GM19372 (cell line): ENCODE measurements around the gene ABHD6.
"Not testable (repeated sequence)": the region's sequence is repeated elsewhere in the genome, so short reads cannot be mapped to it uniquely, and the experiment has no call there.

Experiments
- ATAC-seq: cut with Tn5 transposase; IDR thresholded peaks from one replicate; pipeline ENCODE4 v1.9.1; 2021; ENCODE audit warnings: mild to moderate bottlenecking, low read depth, moderate library complexity; ENCODE audit not compliant: unreplicated experiment

The ABHD6 gene

GRCh38 chr3:58271901-58272501 lies 34.4 kb downstream of the ABHD6 start:
- ATAC-seq = no peak

GRCh38 chr3:58272891-58273290 lies 35.3 kb downstream of the ABHD6 start:
- ATAC-seq = no peak

GRCh38 chr3:58273362-58273761 lies 35.8 kb downstream of the ABHD6 start:
- not testable (repeated sequence) for ATAC-seq

- no peak for ATAC-seq
Observed at GRCh38 chr3:58274027-58274614, 36.5 kb downstream of the ABHD6 start.

- ATAC-seq = no peak
Observed at GRCh38 chr3:58281069-58281468, 43.5 kb downstream of the ABHD6 start.

- no peak for ATAC-seq
Observed at GRCh38 chr3:58285334-58285733, 47.7 kb downstream of the ABHD6 start.

- ATAC-seq = no peak
Observed at GRCh38 chr3:58287354-58287753, 49.8 kb downstream of the ABHD6 start.

- no peak for ATAC-seq
Observed at GRCh38 chr3:58288011-58288728, 50.6 kb downstream of the ABHD6 start.

GRCh38 chr3:58288964-58289613 lies 51.5 kb downstream of the ABHD6 start:
- ATAC-seq = not testable (repeated sequence)

- ATAC-seq = not testable (repeated sequence)
Observed at GRCh38 chr3:58290446-58290845, 52.9 kb downstream of the ABHD6 start.

GRCh38 chr3:58291671-58292338 lies 54.2 kb downstream of the ABHD6 start:
- no peak for ATAC-seq

GRCh38 chr3:58292866-58293265 lies 55.3 kb downstream of the ABHD6 start:
- no peak for ATAC-seq

- no peak for ATAC-seq
Observed at GRCh38 chr3:58293516-58293915, 55.9 kb downstream of the ABHD6 start.

- no peak for ATAC-seq
Observed at GRCh38 chr3:58296269-58296668, 58.7 kb downstream of the ABHD6 start.

- no peak for ATAC-seq
Observed at GRCh38 chr3:58296843-58297242, 59.3 kb downstream of the ABHD6 start.

- ATAC-seq = no peak
Observed at GRCh38 chr3:58298190-58298589, 60.6 kb downstream of the ABHD6 start.

GRCh38 chr3:58299075-58299474 lies 61.5 kb downstream of the ABHD6 start:
- no peak for ATAC-seq

- ATAC-seq = no peak
Observed at GRCh38 chr3:58299839-58300516, 62.4 kb downstream of the ABHD6 start.

- ATAC-seq = peak; percentile 87
Observed at GRCh38 chr3:58305882-58306711, 68.5 kb downstream of the ABHD6 start, which contains the start of the genes HTD2 and RPP14. Gene HTD2, plus strand, starts transcription at chr3:58306520. Its CDS starts 11,094 bp downstream, at chr3:58317614. Gene RPP14, plus strand, starts transcription at chr3:58306245. Its CDS starts 4,085 bp downstream, at chr3:58310330.
